NCI-H2227 (cell line): ENCODE results near the gene CAMKK2.
A peak's percentile ranks its signal among the peaks of the same experiment; 100 is the strongest.

Experiments
- DNase-seq: peaks from one replicate; lab custom pipeline; 2025; ENCODE audit not compliant: unreplicated experiment; lab: John Stamatoyannopoulos, UW

CAMKK2 gene

GRCh38 chr12:121248622-121249021, 47.9 kb downstream of the CAMKK2 start:
- DNase-seq: no peak

- DNase-seq: no peak
Measured at GRCh38 chr12:121246893-121247557, 49.5 kb downstream of the CAMKK2 start.

GRCh38 chr12:121245951-121246350, 50.6 kb downstream of the CAMKK2 start:
- DNase-seq: no peak

- no peak for DNase-seq
Measured at GRCh38 chr12:121245031-121245430, 51.5 kb downstream of the CAMKK2 start.

DNA sequence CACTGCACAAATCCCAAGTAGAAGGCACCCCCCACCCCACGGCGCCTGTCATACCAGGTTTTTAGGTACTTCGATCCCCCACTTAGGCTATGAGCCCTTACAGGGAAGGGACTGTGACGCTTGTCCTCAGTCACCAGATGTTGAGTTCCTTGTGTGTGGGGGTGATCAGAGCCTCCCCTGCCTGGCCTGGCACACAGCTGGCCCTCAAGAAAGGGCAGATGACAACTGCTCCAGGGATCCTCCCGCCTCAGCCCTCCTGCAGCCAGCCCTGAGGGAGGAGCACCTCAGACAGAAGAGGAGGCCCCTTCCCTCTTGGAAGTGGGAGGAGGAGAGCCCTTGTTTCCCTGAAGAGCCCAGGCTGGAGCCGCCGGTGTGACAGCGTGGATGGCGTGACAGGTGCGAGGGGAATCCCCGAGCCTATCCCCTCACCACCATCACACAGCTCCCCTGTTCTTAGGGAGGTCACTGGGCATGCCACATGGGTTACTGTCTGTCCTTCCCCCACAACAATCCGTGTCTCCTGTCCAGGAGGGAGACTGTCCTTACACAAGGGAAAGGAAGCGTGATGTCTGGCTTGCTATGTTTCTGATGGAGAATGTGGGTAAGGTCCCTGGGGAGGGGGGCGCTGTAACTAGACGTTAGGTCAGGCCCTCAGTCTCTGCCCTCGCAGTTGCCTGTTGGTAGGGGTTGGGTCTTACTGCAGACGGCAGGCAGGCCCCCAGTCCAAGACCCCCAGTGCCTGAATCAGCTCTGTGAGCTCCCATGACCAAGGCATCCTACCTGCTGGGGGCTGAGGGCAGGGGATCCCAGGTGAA, 55.1 kb downstream of the CAMKK2 start:
- DNase-seq: no peak

- no peak for DNase-seq
Measured at GRCh38 chr12:121240484-121241101, 55.9 kb downstream of the CAMKK2 start.

DNA sequence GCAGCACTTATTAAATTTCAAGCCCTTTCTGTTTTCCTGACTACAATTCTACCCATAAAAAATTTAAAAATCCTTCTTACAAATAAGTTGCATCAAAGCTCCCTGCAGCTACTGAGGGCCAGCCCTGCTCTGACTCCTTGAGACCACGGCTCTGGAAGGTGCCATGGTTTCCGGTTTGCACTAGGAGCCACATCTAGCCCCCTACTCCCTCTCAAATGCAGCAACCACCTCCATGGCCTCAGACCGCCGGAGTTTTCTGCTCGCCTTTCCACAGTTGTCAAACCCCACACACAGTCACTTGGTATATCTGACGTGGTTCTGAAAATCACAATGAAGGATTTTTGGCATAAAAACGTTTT, 56.5 kb downstream of the CAMKK2 start:
- no peak for DNase-seq

DNA sequence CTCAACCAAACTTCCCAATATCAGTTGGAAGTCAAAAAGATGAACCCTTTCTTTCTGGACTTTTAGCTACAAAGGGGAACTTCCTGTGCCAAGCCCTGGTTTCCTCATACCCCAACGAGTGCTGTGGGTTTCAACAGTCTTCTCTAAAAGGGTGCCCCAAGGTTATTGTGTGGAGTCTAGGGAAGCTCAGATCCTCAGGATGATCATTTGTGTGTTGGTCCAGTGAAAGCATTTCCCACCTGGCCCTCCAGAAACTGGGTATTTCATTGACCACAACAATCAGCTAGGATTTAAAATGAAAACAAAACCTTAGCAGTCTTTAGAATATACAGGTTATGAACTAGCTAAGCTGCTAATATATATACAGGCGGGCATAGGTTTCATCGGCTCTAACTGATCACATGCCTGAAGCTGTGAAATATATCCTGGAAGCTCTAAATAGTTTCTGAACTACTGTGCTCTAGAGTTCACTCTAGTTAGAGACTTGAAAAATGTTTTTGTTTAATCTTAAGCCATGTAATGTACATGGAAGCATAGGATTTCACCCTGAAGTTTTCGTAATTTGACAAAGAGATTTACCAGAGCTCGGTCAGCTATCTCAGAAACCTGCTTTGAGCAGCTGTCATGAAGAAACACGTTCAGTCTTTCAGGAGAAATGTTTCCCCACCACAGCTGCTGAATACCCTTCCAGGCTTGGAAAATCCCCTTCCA, 57.0 kb downstream of the CAMKK2 start:
- no peak for DNase-seq

- DNase-seq: peak; percentile 47
Measured at GRCh38 chr12:121238604-121239350, 57.7 kb downstream of the CAMKK2 start.

DNA sequence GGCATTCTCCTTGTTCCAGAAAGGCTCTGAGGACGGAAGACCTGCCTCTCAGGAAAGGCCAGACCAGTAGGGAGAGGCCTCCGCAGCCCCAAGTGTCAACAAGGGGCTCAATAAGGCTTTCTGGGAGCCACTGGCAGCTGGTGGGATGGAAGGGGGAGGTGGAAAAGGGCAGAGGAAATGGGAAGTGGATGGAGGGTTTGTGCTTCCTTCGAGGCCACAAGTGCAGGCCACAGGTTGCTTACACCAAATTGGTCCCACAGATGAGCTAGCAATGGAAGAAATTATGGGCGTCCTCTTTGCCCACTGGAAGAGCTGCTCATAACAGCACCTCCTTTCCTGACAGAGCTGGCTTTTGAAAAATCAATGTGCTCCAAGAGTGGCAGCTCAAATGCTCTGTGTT, 58.4 kb downstream of the CAMKK2 start:
- no peak for DNase-seq

- DNase-seq: no peak
Measured at GRCh38 chr12:121237415-121237814, 59.1 kb downstream of the CAMKK2 start.

- DNase-seq: no peak
Measured at GRCh38 chr12:121236776-121237175, 59.7 kb downstream of the CAMKK2 start.

DNA sequence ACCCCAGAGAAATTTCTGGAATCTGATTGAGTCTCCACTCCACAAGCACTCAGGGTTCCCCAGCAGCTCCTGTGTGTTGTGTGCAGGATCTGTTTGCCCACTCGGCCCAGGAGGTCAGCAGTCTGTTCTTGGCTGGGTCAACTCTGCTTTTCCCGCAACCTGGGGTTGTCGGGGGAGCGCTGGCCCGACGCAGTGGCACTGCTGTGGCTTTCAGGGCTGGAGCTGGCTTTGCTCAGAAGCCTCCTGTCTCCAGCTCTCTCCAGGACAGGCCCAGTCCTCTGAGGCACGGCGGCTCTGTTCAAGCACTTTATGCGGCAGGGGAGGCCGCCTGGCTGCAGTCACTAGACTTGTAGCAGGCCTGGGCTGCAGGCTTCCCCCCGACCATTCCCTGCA, 62.9 kb downstream of the CAMKK2 start:
- no peak for DNase-seq

GRCh38 chr12:121232977-121233627, 63.4 kb downstream of the CAMKK2 start:
- DNase-seq: no peak

DNA sequence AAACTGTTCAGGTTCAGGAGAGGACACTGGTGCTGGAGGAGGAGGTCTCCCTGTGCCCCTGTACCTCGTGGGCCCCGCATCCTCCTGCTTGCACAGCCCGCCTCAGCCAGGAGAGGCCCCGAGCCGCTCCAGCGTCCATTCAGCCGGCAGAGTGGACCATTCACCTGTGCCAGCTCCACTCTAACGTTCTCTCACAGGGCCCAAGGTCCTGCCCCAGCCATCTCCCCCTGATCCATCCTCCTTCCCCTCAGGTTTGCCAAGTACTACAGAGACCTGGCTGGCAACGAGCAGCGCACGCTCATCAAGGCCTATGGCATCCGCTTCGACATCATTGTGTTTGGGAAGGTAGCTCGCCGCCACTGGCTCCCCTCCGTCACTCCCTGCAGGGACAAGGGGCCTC, 64.3 kb downstream of the CAMKK2 start:
- DNase-seq: no peak

GRCh38 chr12:121230538-121230907, 66.0 kb downstream of the CAMKK2 start:
- no peak for DNase-seq

DNA sequence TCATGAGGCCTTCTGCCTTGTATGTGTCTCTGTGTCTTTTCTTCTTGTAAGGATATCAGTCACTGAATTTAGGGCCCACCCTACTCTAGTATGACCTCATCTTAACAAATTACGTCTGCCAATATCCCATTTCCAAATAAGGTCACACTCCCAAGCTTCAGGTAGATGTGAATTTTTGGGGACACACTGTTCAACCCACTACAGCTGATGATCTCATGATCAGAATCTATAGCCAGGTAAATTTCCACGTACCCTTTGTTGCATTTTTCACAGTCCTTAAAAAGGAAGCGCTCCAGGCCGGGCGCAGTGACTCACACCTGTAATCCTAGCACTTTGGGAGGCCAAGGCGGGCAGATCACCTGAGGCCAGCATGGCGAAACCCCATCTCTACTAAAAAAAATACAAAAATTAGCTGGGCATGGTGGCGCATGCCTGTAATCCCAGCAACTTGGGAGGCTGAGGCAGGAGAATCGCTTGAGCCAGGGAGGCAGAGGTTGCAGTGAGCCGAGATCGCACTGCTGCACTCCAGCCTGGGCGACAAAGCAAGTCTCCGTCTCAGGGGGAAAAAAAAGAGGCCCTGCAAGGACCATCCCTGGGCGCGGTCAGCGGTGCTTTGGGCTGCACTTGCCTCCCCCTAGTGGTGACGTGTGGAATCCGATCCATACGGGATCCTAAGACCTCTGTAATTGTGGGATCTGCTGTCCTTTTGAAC, 66.5 kb downstream of the CAMKK2 start:
- peak; percentile 65 for DNase-seq

- no peak for DNase-seq
Measured at GRCh38 chr12:121228919-121229665, 67.4 kb downstream of the CAMKK2 start.

DNA sequence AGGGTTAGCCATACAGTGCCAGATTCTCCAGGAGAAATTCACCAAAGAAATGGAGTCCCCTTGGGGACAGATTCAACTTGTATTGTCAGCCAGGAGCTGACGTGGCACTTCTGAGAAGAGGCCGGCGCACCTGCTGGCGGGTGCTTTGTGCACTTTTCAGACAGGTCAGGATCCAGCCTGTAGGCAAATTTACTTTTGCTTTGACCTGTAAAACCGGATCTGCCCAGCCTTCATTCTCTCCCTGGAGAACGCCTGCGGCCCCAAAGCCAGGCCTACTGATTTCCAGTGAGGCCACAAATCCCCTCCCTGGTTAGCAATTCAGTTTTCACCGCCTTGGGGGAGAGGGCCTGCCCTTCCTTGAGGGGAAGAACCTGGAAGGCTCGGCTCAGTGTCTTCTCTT, 69.2 kb downstream of the CAMKK2 start:
- DNase-seq: no peak
